Prostate gland (tissue), 2 donors: ENCODE results near the gene SIRT2.

ENCODE experiments used
- POLR2A ChIP-seq: fragments of 450-650 bp; IDR thresholded peaks from one replicate; pipeline ENCODE4 v1.6.1; 2016; ENCODE audit warnings: antibody characterized with exemption, mild to moderate bottlenecking
- POLR2AphosphoS5 ChIP-seq: sonication (generic); formaldehyde crosslinking; IDR thresholded peaks from one replicate; pipeline ENCODE4 v1.6.1; 2017; ENCODE audit warnings: antibody characterized with exemption
- TF ChIP-seq, protein P1 (sequence below), 4 experiments: fragments of 200-600 bp in 2 of 4; fragments of 450-650 bp in 2 of 4; sonication (generic) in 2 of 4; IDR thresholded peaks; 1 replicate in 3 of 4; 2 replicates in 1 of 4; pipeline ENCODE4 v1.5.1; 2016 to 2019; ENCODE audit warnings: antibody characterized with exemption in 4 of 4, mild to moderate bottlenecking in 2 of 4, moderate library complexity in 2 of 4

DNA sequence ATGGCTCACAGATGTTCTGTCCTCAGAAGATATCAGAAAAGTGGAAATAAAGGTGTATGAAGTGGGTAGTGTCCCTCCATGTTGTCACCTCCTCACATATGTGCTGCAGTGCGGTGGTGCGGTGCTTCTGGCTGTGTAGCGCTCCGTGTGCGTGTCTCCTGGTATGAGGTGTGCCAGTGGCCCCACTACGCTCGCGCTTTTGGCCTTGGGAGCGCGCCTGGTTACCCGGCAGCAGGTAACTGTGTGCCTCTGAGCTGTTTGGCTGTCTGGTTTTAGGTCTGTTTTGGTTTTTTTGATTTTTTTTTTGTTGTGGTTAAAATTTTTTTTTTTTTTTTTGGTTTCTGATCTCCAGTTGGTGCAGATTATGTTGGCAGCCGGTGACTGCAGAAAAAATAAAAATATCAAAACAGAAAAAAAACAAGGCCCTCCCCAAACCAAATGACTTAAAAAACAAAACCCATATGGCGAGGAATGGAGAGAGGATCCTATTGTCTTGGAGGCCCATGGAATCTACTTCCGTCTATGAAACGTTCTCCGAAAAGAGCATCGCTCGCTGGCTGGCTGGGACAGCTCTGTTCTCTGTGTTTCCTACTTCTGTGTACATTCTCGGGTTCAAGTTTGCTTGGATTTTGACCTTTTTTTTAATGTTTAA is 57.5 kb downstream of the SIRT2 start:
- TF ChIP-seq, protein P1, sequence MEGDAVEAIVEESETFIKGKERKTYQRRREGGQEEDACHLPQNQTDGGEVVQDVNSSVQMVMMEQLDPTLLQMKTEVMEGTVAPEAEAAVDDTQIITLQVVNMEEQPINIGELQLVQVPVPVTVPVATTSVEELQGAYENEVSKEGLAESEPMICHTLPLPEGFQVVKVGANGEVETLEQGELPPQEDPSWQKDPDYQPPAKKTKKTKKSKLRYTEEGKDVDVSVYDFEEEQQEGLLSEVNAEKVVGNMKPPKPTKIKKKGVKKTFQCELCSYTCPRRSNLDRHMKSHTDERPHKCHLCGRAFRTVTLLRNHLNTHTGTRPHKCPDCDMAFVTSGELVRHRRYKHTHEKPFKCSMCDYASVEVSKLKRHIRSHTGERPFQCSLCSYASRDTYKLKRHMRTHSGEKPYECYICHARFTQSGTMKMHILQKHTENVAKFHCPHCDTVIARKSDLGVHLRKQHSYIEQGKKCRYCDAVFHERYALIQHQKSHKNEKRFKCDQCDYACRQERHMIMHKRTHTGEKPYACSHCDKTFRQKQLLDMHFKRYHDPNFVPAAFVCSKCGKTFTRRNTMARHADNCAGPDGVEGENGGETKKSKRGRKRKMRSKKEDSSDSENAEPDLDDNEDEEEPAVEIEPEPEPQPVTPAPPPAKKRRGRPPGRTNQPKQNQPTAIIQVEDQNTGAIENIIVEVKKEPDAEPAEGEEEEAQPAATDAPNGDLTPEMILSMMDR (IDR thresholded peaks at IDR 0.05), result no peak
- no peak for TF ChIP-seq POLR2A
- no peak for TF ChIP-seq POLR2AphosphoS5
